Stomach (tissue), 4 donors: ENCODE data around the gene FLRT2.

Experiments used
- CTCF ChIP-seq, 7 experiments: fragments of 450-650 bp in 4 of 7; fragments of 200-600 bp in 3 of 7; sonication (generic) in 3 of 7; IDR thresholded peaks; one replicate each; pipeline ENCODE4 v1.5.1; 2016 to 2019; ENCODE audit warnings: antibody characterized with exemption in 7 of 7, control low read depth in 2 of 7, mild to moderate bottlenecking in 1 of 7
- EP300 ChIP-seq: sonication (generic); formaldehyde crosslinking; IDR thresholded peaks from one replicate; pipeline ENCODE4 v1.6.1; 2017; ENCODE audit warnings: antibody characterized with exemption
- POLR2A ChIP-seq, 4 donors: fragments of 450-650 bp; IDR thresholded peaks; one replicate each; pipeline ENCODE4 v1.6.1; 2016; ENCODE audit warnings: antibody characterized with exemption in 4 of 4, control low read depth in 2 of 4, mild to moderate bottlenecking in 1 of 4, moderate library complexity in 1 of 4
- POLR2AphosphoS5 ChIP-seq, 3 donors: sonication (generic); formaldehyde crosslinking; IDR thresholded peaks; one replicate each; pipeline ENCODE4 v1.6.1; 2016; ENCODE audit warnings: antibody characterized with exemption in 3 of 3

DNA sequence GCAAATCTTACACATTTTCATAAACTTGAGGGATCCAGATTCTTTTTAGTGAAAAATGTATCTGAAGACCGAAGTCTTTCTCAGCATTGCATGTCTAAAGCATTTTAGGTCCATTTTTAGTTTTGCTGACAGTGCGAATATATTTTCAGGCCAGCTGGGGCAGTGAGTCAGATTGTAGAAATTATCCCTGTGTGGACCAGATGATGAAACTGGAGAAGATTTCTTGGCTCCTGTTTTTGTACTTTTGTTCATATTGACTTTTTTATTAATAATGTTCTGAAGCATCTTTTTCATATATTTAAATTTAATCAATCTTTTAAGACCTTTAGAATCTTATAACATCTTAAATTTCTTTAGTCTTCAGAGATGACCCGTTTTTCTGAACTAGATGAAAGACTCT lies 173.1 kb downstream of the FLRT2 start:
- TF ChIP-seq CTCF (IDR thresholded peaks at IDR 0.05) (no peak), POLR2A (IDR thresholded peaks at IDR 0.05) (no peak), EP300 (no peak), POLR2AphosphoS5 (IDR thresholded peaks at IDR 0.05) (no peak)
